GM21528 (cell line): ENCODE results near the gene C10orf143.
"Not testable (repeated sequence)": the region's sequence is repeated elsewhere in the genome, so short reads cannot be mapped to it uniquely, and the experiment has no call there.

Experiments
- ATAC-seq: cut with Tn5 transposase; IDR thresholded peaks from one replicate; pipeline ENCODE4 v1.9.1; 2021; ENCODE audit warnings: mild to moderate bottlenecking, moderate library complexity; ENCODE audit not compliant: unreplicated experiment, low FRiP score

The C10orf143 gene

GRCh38 chr10:130038611-130039109 lies 72.0 kb downstream of the C10orf143 start:
- ATAC-seq, result no peak

GRCh38 chr10:130038019-130038555 lies 72.5 kb downstream of the C10orf143 start:
- ATAC-seq, result no peak

GRCh38 chr10:130037169-130037661 lies 73.4 kb downstream of the C10orf143 start:
- no peak for ATAC-seq

- no peak for ATAC-seq
Measured at GRCh38 chr10:130036296-130037065, 74.1 kb downstream of the C10orf143 start.

GRCh38 chr10:130029209-130029608 lies 81.4 kb downstream of the C10orf143 start:
- ATAC-seq, result no peak

- ATAC-seq, result no peak
Measured at GRCh38 chr10:130028465-130028819, 82.2 kb downstream of the C10orf143 start.

- ATAC-seq, result no peak
Measured at GRCh38 chr10:130027716-130028464, 82.7 kb downstream of the C10orf143 start.

- ATAC-seq, result no peak
Measured at GRCh38 chr10:130026670-130027456, 83.8 kb downstream of the C10orf143 start.

- no peak for ATAC-seq
Measured at GRCh38 chr10:130025811-130026485, 84.7 kb downstream of the C10orf143 start.

GRCh38 chr10:130025326-130025725 lies 85.3 kb downstream of the C10orf143 start:
- ATAC-seq, result no peak

- ATAC-seq, result no peak
Measured at GRCh38 chr10:130024779-130025325, 85.8 kb downstream of the C10orf143 start.

- ATAC-seq, result not testable (repeated sequence)
Measured at GRCh38 chr10:130024326-130024725, 86.3 kb downstream of the C10orf143 start.

- no peak for ATAC-seq
Measured at GRCh38 chr10:130023454-130024230, 87.0 kb downstream of the C10orf143 start.

GRCh38 chr10:130022511-130023299 lies 87.9 kb downstream of the C10orf143 start:
- no peak for ATAC-seq

GRCh38 chr10:130022086-130022485 lies 88.5 kb downstream of the C10orf143 start:
- no peak for ATAC-seq

GRCh38 chr10:130021383-130021950 lies 89.2 kb downstream of the C10orf143 start:
- ATAC-seq, result no peak

- no peak for ATAC-seq
Measured at GRCh38 chr10:130020651-130021382, 89.8 kb downstream of the C10orf143 start.
